ACC112 (cell line): ENCODE data around the gene APLP2.
"Not testable (repeated sequence)": the region's sequence is repeated elsewhere in the genome, so short reads cannot be mapped to it uniquely, and the experiment has no call there.

Experiments
- H2AFZ ChIP-seq: fragments of 200-600 bp; sonication (generic); one replicate; pipeline ENCODE4 v1.6.0; 2017; ENCODE audit warnings: antibody characterized with exemption, low read length; ENCODE audit not compliant: unreplicated experiment
- H3K27ac ChIP-seq: fragments of 200-600 bp; sonication (generic); 2 replicates; pipeline ENCODE4 v1.5.1; 2014; ENCODE audit warnings: low read depth, mild to moderate bottlenecking, antibody characterized with exemption, low read length, moderate library complexity
- H3K27me3 ChIP-seq: fragments of 200-600 bp; sonication (generic); 2 replicates; pipeline ENCODE4 v1.6.1; 2014; ENCODE audit warnings: mild to moderate bottlenecking, antibody characterized with exemption, low read length, moderate library complexity, mixed read lengths; ENCODE audit not compliant: insufficient read depth
- H3K36me3 ChIP-seq: fragments of 200-600 bp; sonication (generic); 2 replicates; pipeline ENCODE4 v1.6.1; 2016; ENCODE audit warnings: mild to moderate bottlenecking, antibody characterized with exemption, low read length, moderate library complexity, mixed read lengths; ENCODE audit not compliant: insufficient read depth
- H3K4me1 ChIP-seq: fragments of 200-600 bp; sonication (generic); one replicate; pipeline ENCODE4 v1.6.1; 2016; ENCODE audit warnings: low read length, mixed read lengths; ENCODE audit not compliant: insufficient read depth, unreplicated experiment, control insufficient read depth
- H3K4me3 ChIP-seq: fragments of 200-600 bp; sonication (generic); 2 replicates; pipeline ENCODE4 v1.5.1; 2014; ENCODE audit warnings: mild to moderate bottlenecking, low read depth, low read length
- H3K79me2 ChIP-seq: fragments of 200-600 bp; sonication (generic); one replicate; pipeline ENCODE4 v1.6.0; 2016; ENCODE audit warnings: low read length; ENCODE audit not compliant: control insufficient read depth, unreplicated experiment, insufficient read depth

The APLP2 gene

GRCh38 chr11:130193551-130193950 is 123.9 kb downstream of the APLP2 start:
- H3K36me3 ChIP-seq = not testable (repeated sequence)

More at GRCh38 chr11:130193551-130193950, 123.9 kb downstream of the APLP2 start:
- H3K4me1 ChIP-seq, H3K4me3 ChIP-seq, H2AFZ ChIP-seq, H3K79me2 ChIP-seq, H3K27me3 ChIP-seq, H3K27ac ChIP-seq: not testable (repeated sequence)
